DND-41 (cell line): ENCODE results near the gene KIFAP3.

Experiments used
- CTCF ChIP-seq: IDR thresholded peaks from 2 replicates; pipeline ENCODE4 v1.5.1; 2012; ENCODE audit warnings: borderline replicate concordance, low read length, moderate library complexity, mild to moderate bottlenecking; ENCODE audit not compliant: poor library complexity, severe bottlenecking; ENCODE audit errors: extremely low read depth
- EZH2 ChIP-seq: IDR thresholded peaks from 3 replicates; pipeline ENCODE4 v1.6.1; 2012; ENCODE audit warnings: borderline replicate concordance, low read depth, mild to moderate bottlenecking, moderate library complexity, low read length, inconsistent platforms; ENCODE audit not compliant: severe bottlenecking

- TF ChIP-seq CTCF (no peak), EZH2 (no peak)
Observed at GRCh38 chr1:170078610-170079189, 4.2 kb upstream of the KIFAP3 start.
